Activated CD8-positive, alpha-beta memory T cell treated with anti-CD3 and anti-CD28 coated beads, Interleukin-2, amount 10 ng/mL, durations not matched to agents 7 days and 5 days (primary cell): ENCODE measurements around the gene PLXNB2. TPM values are rescaled to one million over a fixed set of nuclear protein-coding genes. Genes with fewer than 3 reads are reported as not detected.

Source experiments
- ATAC-seq: fragments of 150-1000 bp; cut with Tn5 transposase; one replicate; pipeline ENCODE4 v1.10.0; 2021; ENCODE audit warnings: moderate library complexity
- CTCF ChIA-PET: fragments of 350-600 bp; sonication (Branson Sonifier 250); formaldehyde crosslinking; loops from one replicate; lab custom pipeline; 2021; ENCODE audit warnings: antibody characterized with exemption; lab: Charles Lee
- DNase-seq: peaks from one replicate; pipeline ENCODE4 v3.0.0-alpha.2; 2020
- H3K27ac Mint-ChIP-seq: one replicate; pipeline ENCODE4 v1.8.0; 2021; ENCODE audit warnings: mild to moderate bottlenecking, mixed read lengths
- H3K27me3 Mint-ChIP-seq: one replicate; pipeline ENCODE4 v1.8.0; 2021; ENCODE audit warnings: mixed read lengths
- H3K36me3 Mint-ChIP-seq: one replicate; pipeline ENCODE4 v1.8.0; 2021; ENCODE audit warnings: mild to moderate bottlenecking, mixed read lengths
- H3K4me1 Mint-ChIP-seq: one replicate; pipeline ENCODE4 v1.8.0; 2021; ENCODE audit warnings: mixed read lengths
- H3K4me3 Mint-ChIP-seq: one replicate; pipeline ENCODE4 v1.8.0; 2021; ENCODE audit warnings: mild to moderate bottlenecking, moderate library complexity, mixed read lengths
- H3K9me3 Mint-ChIP-seq: one replicate; pipeline ENCODE4 v1.8.0; 2022; ENCODE audit warnings: low read depth, mixed read lengths
- total RNA-seq, 2 experiments: library from RNA; stranded (reverse); gene quantifications; one replicate each; pipeline ENCODE4 v1.2.3, GENCODE V29; 2021

Gene PLXNB2
- total RNA-seq, 2 experiments from 2014 or later = 23.4 to 26.6 TPM

DNA sequence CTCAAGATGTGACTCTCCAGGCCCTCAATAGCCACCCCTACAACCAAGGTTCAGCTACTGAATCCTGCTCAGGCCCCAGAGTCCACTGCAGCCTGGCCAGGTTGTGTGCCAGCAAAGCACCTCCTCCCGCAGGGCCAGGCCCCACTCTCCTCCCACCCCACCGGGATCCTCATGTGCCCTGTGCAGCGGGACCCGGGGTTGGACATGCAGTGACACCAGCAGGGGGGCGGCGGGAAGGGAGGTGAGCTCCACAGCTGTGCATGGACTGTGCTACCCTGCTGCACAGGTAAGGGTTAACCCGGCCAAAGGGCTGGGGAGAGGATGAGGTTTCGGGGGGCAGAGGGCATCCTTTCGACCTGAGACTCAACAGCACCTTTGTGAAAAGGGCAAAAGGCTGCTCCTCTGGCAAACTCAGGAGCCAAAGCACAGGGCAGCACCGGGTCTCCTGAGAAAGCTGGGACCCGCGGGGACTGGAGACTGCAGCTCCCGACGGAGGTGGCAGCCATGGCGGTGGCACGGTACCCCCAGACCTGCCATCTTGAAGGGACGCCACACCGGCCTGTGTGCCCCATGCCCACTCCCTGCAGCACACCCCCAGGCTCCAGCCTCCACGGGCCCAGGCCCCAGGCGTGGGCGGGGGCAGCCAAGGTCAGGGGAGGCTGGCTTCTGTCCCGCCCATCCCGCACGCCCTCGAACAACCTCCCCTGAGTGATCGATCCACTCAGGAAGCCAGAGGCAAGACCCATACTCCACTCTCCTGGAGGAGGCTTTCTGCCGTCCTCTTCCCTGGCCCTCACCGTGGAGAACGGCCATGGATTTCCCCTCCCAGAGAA lies 10.6 kb downstream of the PLXNB2 start:
- ATAC-seq (no peak), DNase-seq (no peak)
- no peaks in the 10 kb centered on the region for H3K36me3 Mint-ChIP-seq
- peaks cover 9% of the 10 kb centered on the region for H3K4me1 Mint-ChIP-seq
- peaks cover 14% of the 10 kb centered on the region for H3K27me3 Mint-ChIP-seq
- H3K27ac Mint-ChIP-seq = no peak overlapping the region
- CTCF ChIA-PET = interaction anchor here (3.6 kb wide), 1 partner anchor 21 kb away, joined by 12 read pairs; no protein-coding TSS in a partner anchor
- H3K4me3 Mint-ChIP-seq = no peak overlapping the region
- H3K9me3 Mint-ChIP-seq = no peaks in the 10 kb centered on the region

GRCh38 chr22:50294319-50294656 lies 13.2 kb downstream of the PLXNB2 start:
- no peak for ATAC-seq
- DNase-seq = no peak
- H3K27me3 Mint-ChIP-seq = peaks cover 16% of the 10 kb centered on the region
- H3K27ac Mint-ChIP-seq = no peak overlapping the region
- CTCF ChIA-PET = interaction anchor here (0.6 to 4.1 kb wide), 5 partner anchors 13 to 146 kb away, joined by 3 to 16 read pairs (median 6); partner anchors contain the start of gene PLXNB2
- peaks cover 12% of the 10 kb centered on the region for H3K4me1 Mint-ChIP-seq
- H3K4me3 Mint-ChIP-seq = no peak overlapping the region
- no peaks in the 10 kb centered on the region for H3K36me3 Mint-ChIP-seq
- no peaks in the 10 kb centered on the region for H3K9me3 Mint-ChIP-seq

DNA sequence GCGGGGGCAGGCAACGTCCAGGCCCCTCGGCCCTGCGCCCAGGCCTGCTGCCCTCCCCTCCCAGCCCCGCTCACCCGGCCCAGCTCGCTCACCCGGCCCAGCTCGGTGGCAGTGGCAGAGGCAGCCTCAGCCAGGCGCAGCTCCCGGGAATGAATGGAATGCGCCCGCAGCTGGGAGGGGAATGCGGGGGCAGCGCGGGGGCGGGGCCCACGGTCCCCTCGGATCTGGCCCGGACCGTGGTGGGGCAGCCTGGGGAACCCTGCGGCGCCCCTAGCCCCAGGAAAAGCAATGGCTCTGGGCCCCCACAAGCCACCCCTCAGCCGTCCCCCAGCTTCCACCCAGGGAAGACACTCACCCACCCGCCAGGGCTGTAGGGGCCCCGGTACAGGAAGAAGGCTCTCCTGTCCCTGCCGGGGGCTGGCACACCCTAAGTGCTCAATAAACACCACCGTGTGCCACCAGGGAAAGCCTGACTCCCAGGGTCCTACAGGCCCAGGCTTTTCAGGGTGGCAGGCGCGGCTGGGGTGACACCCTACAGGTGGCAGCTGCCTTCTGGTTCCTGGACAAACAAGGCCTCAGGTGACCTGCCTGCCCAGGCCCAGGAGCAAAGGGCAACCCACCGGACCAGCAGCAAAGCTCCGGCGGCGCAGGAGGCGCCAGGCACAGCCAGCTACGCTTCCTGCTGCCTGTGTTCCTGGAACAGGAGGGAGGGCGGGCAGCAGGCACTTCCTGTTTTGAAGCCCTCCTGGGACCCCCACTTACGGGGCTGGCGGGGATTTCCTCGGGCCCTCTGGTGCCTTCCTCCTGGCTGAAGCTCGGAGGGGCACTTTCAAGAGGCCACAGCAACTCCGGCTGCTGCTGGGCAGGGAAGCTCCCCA lies 13.8 kb downstream of the PLXNB2 start:
- Mint-ChIP-seq H3K27me3 (peaks cover 16% of the 10 kb centered on the region), H3K9me3 (no peaks in the 10 kb centered on the region), H3K36me3 (no peaks in the 10 kb centered on the region), H3K4me3 (no peak overlapping the region), H3K4me1 (peaks cover 12% of the 10 kb centered on the region), H3K27ac (no peak overlapping the region)
- peak; percentile 31 for ATAC-seq
- CTCF ChIA-PET = interaction anchor here (1.0 to 4.1 kb wide), 7 partner anchors 13 to 75 kb away, joined by 3 to 16 read pairs (median 6); partner anchors contain the start of gene PLXNB2
- DNase-seq = no peak

- peaks cover 16% of the 10 kb centered on the region for H3K27me3 Mint-ChIP-seq
- no peak overlapping the region for H3K27ac Mint-ChIP-seq
- no peaks in the 10 kb centered on the region for H3K36me3 Mint-ChIP-seq
- ATAC-seq (peak; percentile 28), DNase-seq (no peak)
- H3K4me1 Mint-ChIP-seq = peaks cover 12% of the 10 kb centered on the region
- H3K9me3 Mint-ChIP-seq = no peaks in the 10 kb centered on the region
- CTCF ChIA-PET = interaction anchor here (1.1 to 4.1 kb wide), 6 partner anchors 11 to 76 kb away, joined by 3 to 16 read pairs (median 4); no protein-coding TSS in a partner anchor
- H3K4me3 Mint-ChIP-seq = peak overlapping the region; percentile 3
These were observed 14.6 kb downstream of the PLXNB2 start for GRCh38 chr22:50292643-50293440.

DNA sequence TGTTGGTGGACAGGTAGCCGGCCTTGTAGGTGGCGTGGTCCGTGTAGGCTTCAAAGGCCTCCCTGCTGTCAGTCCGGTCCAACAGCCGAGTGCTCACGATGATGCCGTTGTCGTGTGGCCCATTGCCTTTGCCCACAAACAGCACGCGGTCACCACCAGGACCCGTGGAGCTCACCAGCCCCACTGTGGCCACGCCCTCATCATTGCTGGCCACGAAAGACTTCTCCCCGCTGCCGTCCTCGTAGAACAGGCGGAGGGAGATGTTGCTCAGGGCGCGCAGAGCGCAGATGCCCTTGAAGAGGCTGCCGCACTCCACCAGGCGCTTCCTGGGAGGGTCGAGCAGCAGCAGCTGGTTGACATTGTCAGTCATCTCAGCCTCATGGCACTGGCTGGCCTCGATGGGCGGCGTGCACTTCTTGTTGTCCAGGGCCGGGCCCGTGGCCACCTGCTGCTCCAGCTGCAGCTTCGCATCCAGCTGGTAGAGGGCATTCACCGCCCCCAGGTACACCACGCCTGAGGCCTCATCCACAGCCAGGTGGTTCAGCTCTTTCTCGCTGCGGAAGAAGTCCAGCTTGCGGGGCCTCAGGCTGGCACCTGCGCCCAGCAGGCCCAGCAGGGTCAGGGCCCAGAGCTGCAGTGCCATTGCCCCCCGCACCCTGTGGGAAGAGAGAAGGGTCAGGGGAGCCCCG lies 17.4 kb downstream of the PLXNB2 start:
- peaks cover 12% of the 10 kb centered on the region for H3K27me3 Mint-ChIP-seq
- CTCF ChIA-PET = interaction anchor here (1.5 kb wide), 1 partner anchor 14 kb away, joined by 6 read pairs; no protein-coding TSS in a partner anchor

GRCh38 chr22:50289151-50289941 lies 18.1 kb downstream of the PLXNB2 start:
- ATAC-seq (no peak), DNase-seq (no peak)
- CTCF ChIA-PET = no interaction called here
- Mint-ChIP-seq H3K4me1 (peaks cover 12% of the 10 kb centered on the region), H3K4me3 (no peak overlapping the region), H3K36me3 (no peaks in the 10 kb centered on the region), H3K9me3 (no peaks in the 10 kb centered on the region), H3K27ac (no peak overlapping the region), H3K27me3 (peaks cover 12% of the 10 kb centered on the region)

More for the DNA sequence above, 17.4 kb downstream of the PLXNB2 start:
- Mint-ChIP-seq H3K4me1 (peaks cover 12% of the 10 kb centered on the region), H3K9me3 (no peaks in the 10 kb centered on the region), H3K27ac (no peak overlapping the region), H3K36me3 (no peaks in the 10 kb centered on the region), H3K4me3 (no peak overlapping the region)
- DNase-seq (no peak), ATAC-seq (no peak)

DNA sequence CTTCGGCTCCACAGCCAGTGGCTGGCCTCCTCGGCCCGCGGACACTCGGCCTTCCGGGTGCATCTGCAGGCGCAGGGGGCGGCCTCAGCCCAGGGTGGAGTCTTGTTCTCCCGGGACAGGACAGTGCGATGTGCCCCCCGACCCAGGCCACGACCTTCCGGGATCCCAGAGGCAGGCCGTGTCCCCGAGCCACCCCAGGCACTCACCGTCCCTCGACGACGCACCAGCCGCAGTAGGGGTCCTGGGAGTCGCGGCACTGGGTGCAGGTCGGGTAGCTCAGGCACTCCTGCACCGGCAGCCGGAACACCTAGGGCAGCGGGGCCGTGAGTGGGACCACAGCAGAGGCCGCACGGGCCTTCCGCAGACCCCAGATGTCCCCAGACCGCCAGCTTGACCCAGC lies 19.7 kb downstream of the PLXNB2 start:
- no peaks in the 10 kb centered on the region for H3K36me3 Mint-ChIP-seq
- H3K9me3 Mint-ChIP-seq = no peaks in the 10 kb centered on the region
- H3K27me3 Mint-ChIP-seq = peaks cover 9% of the 10 kb centered on the region
- peaks cover 9% of the 10 kb centered on the region for H3K4me1 Mint-ChIP-seq
- CTCF ChIA-PET = no interaction called here
- no peak for ATAC-seq
- H3K4me3 Mint-ChIP-seq = no peak overlapping the region
- DNase-seq = no peak
- H3K27ac Mint-ChIP-seq = no peak overlapping the region

GRCh38 chr22:50286701-50287318 lies 20.6 kb downstream of the PLXNB2 start:
- peaks cover 2% of the 10 kb centered on the region for H3K4me1 Mint-ChIP-seq
- ATAC-seq = no peak
- CTCF ChIA-PET = no interaction called here

DNA sequence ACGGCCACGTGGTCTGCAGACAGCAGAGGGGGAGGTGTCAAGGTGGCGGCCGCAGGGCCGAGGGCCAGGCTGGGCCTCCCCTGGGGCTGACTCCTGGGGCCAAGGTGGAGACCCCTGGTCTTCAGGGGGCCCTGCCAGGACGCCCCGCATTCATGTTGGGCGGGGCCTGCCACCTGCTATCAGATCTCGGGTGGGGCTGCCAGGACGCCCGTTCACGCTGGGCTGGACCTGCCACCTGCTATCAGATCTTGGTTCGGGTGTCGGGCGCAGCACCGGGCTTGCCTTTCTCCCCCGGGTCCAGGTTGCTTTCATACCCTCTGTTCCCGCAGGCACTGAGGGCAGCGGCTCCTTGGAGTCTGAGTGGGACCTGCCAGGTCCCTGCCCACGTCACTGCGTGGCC lies 21.2 kb downstream of the PLXNB2 start:
- CTCF ChIA-PET = no interaction called here
- no peaks in the 10 kb centered on the region for H3K27me3 Mint-ChIP-seq
- no peaks in the 10 kb centered on the region for H3K36me3 Mint-ChIP-seq
- H3K27ac Mint-ChIP-seq = no peak overlapping the region
- no peaks in the 10 kb centered on the region for H3K4me1 Mint-ChIP-seq
- ATAC-seq (no peak), DNase-seq (no peak)
- no peaks in the 10 kb centered on the region for H3K9me3 Mint-ChIP-seq
- H3K4me3 Mint-ChIP-seq = no peak overlapping the region

More at GRCh38 chr22:50286701-50287318, 20.6 kb downstream of the PLXNB2 start:
- H3K36me3 Mint-ChIP-seq = no peaks in the 10 kb centered on the region
- H3K27me3 Mint-ChIP-seq = peaks cover 1% of the 10 kb centered on the region
- no peak overlapping the region for H3K27ac Mint-ChIP-seq
- no peak for DNase-seq
- no peak overlapping the region for H3K4me3 Mint-ChIP-seq
- no peaks in the 10 kb centered on the region for H3K9me3 Mint-ChIP-seq

DNA sequence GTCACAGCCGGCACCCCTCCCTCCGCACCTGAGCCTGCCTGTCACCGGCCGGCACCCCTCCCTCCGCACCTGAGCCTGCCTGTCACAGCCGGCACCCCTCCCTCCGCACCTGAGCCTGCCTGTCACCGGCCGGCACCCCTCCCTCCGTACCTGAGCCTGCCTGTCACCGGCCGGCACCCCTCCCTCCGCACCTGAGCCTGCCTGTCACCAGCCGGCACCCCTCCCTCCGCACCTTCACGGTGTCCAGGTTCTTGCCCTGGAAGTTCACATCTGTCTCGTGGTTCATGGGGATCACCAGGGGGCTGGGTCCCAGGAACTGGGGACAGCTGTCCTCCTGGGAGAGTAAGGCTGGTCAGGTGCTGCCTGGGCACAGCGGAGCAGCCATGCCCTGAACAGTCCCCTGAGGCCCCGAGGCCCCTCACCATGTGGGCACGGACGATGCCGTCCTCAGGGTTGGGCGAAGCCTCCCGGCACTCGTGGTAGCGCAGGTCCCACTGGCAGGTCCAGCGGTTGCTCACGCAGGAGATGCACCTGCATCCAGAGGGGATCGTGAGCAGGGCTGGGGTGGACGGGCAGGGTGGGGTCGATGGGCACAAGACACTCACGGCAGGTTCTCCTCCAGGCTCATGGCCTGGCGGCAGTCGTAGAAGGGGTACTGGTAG lies 21.7 kb downstream of the PLXNB2 start:
- no peak overlapping the region for H3K27ac Mint-ChIP-seq
- ATAC-seq (no peak), DNase-seq (no peak)
- H3K4me3 Mint-ChIP-seq = no peak overlapping the region
- CTCF ChIA-PET = no interaction called here
- H3K36me3 Mint-ChIP-seq = no peaks in the 10 kb centered on the region
- H3K4me1 Mint-ChIP-seq = no peaks in the 10 kb centered on the region
- no peaks in the 10 kb centered on the region for H3K9me3 Mint-ChIP-seq
- no peaks in the 10 kb centered on the region for H3K27me3 Mint-ChIP-seq

- CTCF ChIA-PET = interaction anchor here (1.0 kb wide), 1 partner anchor 58 kb away, joined by 3 read pairs; no protein-coding TSS in a partner anchor
- DNase-seq (no peak), ATAC-seq (no peak)
- Mint-ChIP-seq H3K27ac (no peak overlapping the region), H3K36me3 (no peaks in the 10 kb centered on the region), H3K4me1 (no peaks in the 10 kb centered on the region), H3K4me3 (no peak overlapping the region), H3K27me3 (no peaks in the 10 kb centered on the region), H3K9me3 (no peaks in the 10 kb centered on the region)
These were observed 23.0 kb downstream of the PLXNB2 start for GRCh38 chr22:50284479-50284878.
